ENCODE measurements around the gene ATXN3. TPM values are rescaled to one million over a fixed set of nuclear protein-coding genes. Genes with fewer than 3 reads are reported as not detected.

The ATXN3 gene
- total RNA-seq, 1 experiment from 2014 or later: 33.1 TPM

- no peak for TF ChIP-seq ZNF281 (CRISPR knock-in tag; IDR thresholded peaks at IDR 0.05)
- TF ChIP-seq, protein P1, sequence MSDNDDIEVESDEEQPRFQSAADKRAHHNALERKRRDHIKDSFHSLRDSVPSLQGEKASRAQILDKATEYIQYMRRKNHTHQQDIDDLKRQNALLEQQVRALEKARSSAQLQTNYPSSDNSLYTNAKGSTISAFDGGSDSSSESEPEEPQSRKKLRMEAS (CRISPR knock-in tag; IDR thresholded peaks at IDR 0.05): no peak
- TF ChIP-seq ERG (CRISPR knock-in tag; IDR thresholded peaks at IDR 0.05): no peak
- no peak for TF ChIP-seq FOXJ3 (CRISPR knock-in tag; IDR thresholded peaks at IDR 0.05; ENCODE audit: borderline replicate concordance)
- TF ChIP-seq HMGA2 (CRISPR knock-in tag; IDR thresholded peaks at IDR 0.05): no peak
- TF ChIP-seq, protein P2, sequence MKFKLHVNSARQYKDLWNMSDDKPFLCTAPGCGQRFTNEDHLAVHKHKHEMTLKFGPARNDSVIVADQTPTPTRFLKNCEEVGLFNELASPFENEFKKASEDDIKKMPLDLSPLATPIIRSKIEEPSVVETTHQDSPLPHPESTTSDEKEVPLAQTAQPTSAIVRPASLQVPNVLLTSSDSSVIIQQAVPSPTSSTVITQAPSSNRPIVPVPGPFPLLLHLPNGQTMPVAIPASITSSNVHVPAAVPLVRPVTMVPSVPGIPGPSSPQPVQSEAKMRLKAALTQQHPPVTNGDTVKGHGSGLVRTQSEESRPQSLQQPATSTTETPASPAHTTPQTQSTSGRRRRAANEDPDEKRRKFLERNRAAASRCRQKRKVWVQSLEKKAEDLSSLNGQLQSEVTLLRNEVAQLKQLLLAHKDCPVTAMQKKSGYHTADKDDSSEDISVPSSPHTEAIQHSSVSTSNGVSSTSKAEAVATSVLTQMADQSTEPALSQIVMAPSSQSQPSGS (CRISPR knock-in tag; IDR thresholded peaks at IDR 0.05; ENCODE audit: borderline replicate concordance, low read depth): no peak
- TF ChIP-seq ELF4 (CRISPR knock-in tag; IDR thresholded peaks at IDR 0.05; ENCODE audit: low read depth): no peak
- no peak for TF ChIP-seq SMAD3 (CRISPR knock-in tag; IDR thresholded peaks at IDR 0.05; ENCODE audit: borderline replicate concordance)
Measured at GRCh38 chr14:92109490-92109889, 3.1 kb upstream of the ATXN3 start (continued).

GRCh38 chr14:92108345-92109254 lies 2.2 kb upstream of the ATXN3 start:
- H3K36me3 Mint-ChIP-seq: no peaks in the 10 kb centered on the region
- POLR2A ChIA-PET: interaction anchor here (0.7 to 4.0 kb wide), 4 partner anchors 13 to 1607 kb away, joined by 4 to 30 read pairs (median 6); partner anchors contain the start of genes CPSF2 and NDUFB1
- CTCF ChIA-PET: interaction anchor here (0.9 to 4.2 kb wide), 4 partner anchors 12 to 90 kb away, joined by 3 to 91 read pairs (median 8); partner anchors contain the start of genes CPSF2 and NDUFB1
- ATAC-seq: peak; percentile 52
- H3K27ac Mint-ChIP-seq: peak overlapping the region; percentile 95
- no peaks in the 10 kb centered on the region for H3K9me3 Mint-ChIP-seq
- no peaks in the 10 kb centered on the region for H3K27me3 Mint-ChIP-seq (ENCODE audit: low read depth)
- peak overlapping the region; percentile 38 for H3K4me3 Mint-ChIP-seq
- 0 out of 2 replicates have a peak, but pooled peaks have one; percentile 15 for TF ChIP-seq GABPB1 (CRISPR knock-in tag; IDR thresholded peaks at IDR 0.05)
- TF ChIP-seq JUN (CRISPR knock-in tag; IDR thresholded peaks at IDR 0.05): no peak
- 0 out of 2 replicates have a peak, but pooled peaks have one; percentile 30 for TF ChIP-seq EMX1 (CRISPR knock-in tag; IDR thresholded peaks at IDR 0.05)
- TF ChIP-seq ATF6 (CRISPR knock-in tag; IDR thresholded peaks at IDR 0.05): no peak
- 0 out of 2 replicates have a peak, but pooled peaks have one; percentile 87 for TF ChIP-seq MYBL2 (CRISPR knock-in tag; IDR thresholded peaks at IDR 0.05)
- no peak for TF ChIP-seq ZNF671 (CRISPR knock-in tag; IDR thresholded peaks at IDR 0.05)
- peaks cover 28% of the 10 kb centered on the region for H3K4me1 Mint-ChIP-seq
- peak; percentile 48 for DNase-seq (ENCODE audit: low spot score)

DNA sequence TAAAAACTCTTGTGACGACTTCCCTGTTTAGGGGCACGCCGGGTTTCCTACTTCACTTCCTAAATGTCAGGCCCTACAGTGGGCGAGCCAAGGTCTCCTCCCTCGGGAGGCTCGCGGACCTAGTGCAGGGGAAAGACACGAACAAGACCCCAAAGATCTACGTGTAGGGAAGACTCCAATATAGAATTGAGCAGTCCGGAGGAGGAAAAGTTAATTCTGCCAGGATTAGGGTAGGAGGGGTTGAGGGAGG lies 564 bp downstream of the ATXN3 start:
- no peak for DNase-seq (ENCODE audit: low spot score)
- no peak for ATAC-seq
- Mint-ChIP-seq H3K27me3 (ENCODE audit: low read depth) (no peaks in the 10 kb centered on the region), H3K9me3 (no peaks in the 10 kb centered on the region), H3K4me1 (peaks cover 37% of the 10 kb centered on the region), H3K27ac (peak overlapping the region; percentile 98), H3K36me3 (no peaks in the 10 kb centered on the region), H3K4me3 (peak overlapping the region; percentile 100)
- ChIA-PET POLR2A (interaction anchor here (1.9 to 4.0 kb wide), 2 partner anchors 16 to 66 kb away, joined by 12 to 30 read pairs; partner anchors contain the start of genes CPSF2, NDUFB1 and TRIP11), CTCF (interaction anchor here (0.5 to 4.2 kb wide), 18 partner anchors 14 to 585 kb away, joined by 3 to 91 read pairs (median 4); partner anchors contain the start of genes CPSF2, NDUFB1 and SLC24A4)
- TF ChIP-seq, protein P3, sequence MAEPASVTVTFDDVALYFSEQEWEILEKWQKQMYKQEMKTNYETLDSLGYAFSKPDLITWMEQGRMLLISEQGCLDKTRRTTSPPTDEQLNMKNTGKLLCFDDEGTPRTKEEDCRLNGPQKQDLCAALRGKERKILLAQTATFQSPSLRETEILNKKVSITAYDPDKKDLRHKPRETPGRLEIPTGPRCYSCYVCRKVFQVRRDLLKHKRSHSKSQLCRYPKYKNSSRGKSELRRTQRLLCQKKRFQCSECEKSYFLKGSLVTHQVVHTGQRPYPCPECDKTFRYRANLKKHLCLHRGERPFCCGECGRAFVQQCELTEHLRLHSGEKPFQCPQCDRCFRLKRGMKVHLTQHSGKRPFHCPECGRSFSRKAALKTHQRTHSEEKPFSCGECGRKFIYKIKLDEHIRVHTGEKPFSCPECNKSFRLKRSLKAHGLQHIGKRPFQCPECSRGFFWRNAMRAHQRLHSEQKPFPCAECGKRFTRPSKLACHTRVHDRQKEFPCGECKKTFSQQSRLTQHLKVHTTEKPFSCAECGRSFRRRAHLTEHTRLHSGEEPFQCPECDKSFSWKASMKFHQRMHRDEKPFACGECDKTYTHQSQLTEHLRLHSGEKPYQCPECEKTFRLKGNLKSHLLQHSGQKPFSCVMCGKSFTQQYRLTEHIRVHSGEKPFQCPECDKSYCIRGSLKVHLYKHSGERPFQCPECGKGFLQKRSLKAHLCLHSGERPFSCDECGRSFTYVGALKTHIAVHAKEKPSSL (CRISPR knock-in tag; conservative IDR thresholded peaks at IDR 0.05): no peak
- TF ChIP-seq FOXP1 (CRISPR knock-in tag; IDR thresholded peaks at IDR 0.05; ENCODE audit: borderline replicate concordance) (no peak), RELA (CRISPR knock-in tag; IDR thresholded peaks at IDR 0.05; ENCODE audit: borderline replicate concordance) (no peak), ZNF423 (CRISPR knock-in tag; IDR thresholded peaks at IDR 0.05) (no peak), ESRRA (CRISPR knock-in tag; IDR thresholded peaks at IDR 0.05; ENCODE audit: borderline replicate concordance) (no peak), TEAD1 (CRISPR knock-in tag; IDR thresholded peaks at IDR 0.05) (no peak)
- TF ChIP-seq, protein P4, sequence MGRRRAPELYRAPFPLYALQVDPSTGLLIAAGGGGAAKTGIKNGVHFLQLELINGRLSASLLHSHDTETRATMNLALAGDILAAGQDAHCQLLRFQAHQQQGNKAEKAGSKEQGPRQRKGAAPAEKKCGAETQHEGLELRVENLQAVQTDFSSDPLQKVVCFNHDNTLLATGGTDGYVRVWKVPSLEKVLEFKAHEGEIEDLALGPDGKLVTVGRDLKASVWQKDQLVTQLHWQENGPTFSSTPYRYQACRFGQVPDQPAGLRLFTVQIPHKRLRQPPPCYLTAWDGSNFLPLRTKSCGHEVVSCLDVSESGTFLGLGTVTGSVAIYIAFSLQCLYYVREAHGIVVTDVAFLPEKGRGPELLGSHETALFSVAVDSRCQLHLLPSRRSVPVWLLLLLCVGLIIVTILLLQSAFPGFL (CRISPR knock-in tag; IDR thresholded peaks at IDR 0.05; ENCODE audit: borderline replicate concordance): no peak
